ENCODE measurements around the gene ANKRD55. TPM values are rescaled to one million over a fixed set of nuclear protein-coding genes. Genes with fewer than 3 reads are reported as not detected.
"Not testable (repeated sequence)": the region's sequence is repeated elsewhere in the genome, so short reads cannot be mapped to it uniquely, and the experiment has no call there.

ANKRD55 gene
- total RNA-seq, 1 donor, result not detected

DNA sequence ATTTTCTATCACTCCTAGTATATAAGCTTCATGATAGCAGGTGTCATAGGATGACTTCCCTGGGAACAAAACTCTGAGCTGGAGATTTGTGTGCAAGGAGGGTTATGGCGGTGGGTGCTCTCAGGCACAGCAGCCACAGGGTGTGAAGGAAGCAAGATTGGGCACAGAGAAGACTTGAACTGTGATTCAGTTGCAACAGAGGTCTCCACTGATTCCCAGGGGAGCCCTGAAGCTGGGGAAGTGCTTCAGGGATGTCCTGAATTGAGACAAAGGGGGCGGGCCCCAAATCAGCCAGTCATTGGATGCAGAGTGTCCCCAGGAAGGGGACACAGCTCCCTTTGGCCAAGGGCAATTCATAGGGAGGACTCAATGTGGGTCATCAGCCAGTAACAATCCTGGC lies 44.4 kb upstream of the ANKRD55 start:
- no peak for DNase-seq (ENCODE audit: low read depth)
- no peak overlapping the region for H3K4me3 ChIP-seq (ENCODE audit: low read depth, low read length)
- TF ChIP-seq, protein P1, sequence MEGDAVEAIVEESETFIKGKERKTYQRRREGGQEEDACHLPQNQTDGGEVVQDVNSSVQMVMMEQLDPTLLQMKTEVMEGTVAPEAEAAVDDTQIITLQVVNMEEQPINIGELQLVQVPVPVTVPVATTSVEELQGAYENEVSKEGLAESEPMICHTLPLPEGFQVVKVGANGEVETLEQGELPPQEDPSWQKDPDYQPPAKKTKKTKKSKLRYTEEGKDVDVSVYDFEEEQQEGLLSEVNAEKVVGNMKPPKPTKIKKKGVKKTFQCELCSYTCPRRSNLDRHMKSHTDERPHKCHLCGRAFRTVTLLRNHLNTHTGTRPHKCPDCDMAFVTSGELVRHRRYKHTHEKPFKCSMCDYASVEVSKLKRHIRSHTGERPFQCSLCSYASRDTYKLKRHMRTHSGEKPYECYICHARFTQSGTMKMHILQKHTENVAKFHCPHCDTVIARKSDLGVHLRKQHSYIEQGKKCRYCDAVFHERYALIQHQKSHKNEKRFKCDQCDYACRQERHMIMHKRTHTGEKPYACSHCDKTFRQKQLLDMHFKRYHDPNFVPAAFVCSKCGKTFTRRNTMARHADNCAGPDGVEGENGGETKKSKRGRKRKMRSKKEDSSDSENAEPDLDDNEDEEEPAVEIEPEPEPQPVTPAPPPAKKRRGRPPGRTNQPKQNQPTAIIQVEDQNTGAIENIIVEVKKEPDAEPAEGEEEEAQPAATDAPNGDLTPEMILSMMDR (IDR thresholded peaks at IDR 0.05; ENCODE audit: insufficient read depth, low read length), result no peak

- H3K4me3 ChIP-seq (ENCODE audit: low read depth, low read length), result no peak overlapping the region
- no peak for DNase-seq (ENCODE audit: low read depth)
- TF ChIP-seq, protein P1 (IDR thresholded peaks at IDR 0.05; ENCODE audit: insufficient read depth, low read length), result no peak
These were observed 40.3 kb upstream of the ANKRD55 start for GRCh38 chr5:56273376-56273955.

DNA sequence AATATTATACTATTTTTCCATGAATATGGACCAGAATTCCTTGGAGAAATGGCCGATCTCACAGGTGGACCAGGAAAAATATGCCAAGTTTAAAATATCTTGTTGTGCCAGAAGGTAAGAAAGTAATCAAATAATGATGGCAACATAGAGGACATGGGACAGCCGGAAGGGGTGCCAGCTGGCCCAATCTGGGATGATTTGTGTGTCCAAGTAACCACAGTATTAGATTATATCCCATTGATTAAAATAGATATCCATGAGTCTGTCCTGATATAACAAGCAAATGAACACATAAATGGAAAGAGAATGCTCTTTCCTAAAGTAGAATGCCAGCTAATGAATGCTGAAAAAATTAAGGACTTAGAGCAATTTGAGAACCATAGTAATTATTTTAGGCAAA lies 39.6 kb upstream of the ANKRD55 start:
- no peak for DNase-seq (ENCODE audit: low read depth)
- no peak overlapping the region for H3K4me3 ChIP-seq (ENCODE audit: low read depth, low read length)
- TF ChIP-seq, protein P1 (IDR thresholded peaks at IDR 0.05; ENCODE audit: insufficient read depth, low read length), result no peak

DNA sequence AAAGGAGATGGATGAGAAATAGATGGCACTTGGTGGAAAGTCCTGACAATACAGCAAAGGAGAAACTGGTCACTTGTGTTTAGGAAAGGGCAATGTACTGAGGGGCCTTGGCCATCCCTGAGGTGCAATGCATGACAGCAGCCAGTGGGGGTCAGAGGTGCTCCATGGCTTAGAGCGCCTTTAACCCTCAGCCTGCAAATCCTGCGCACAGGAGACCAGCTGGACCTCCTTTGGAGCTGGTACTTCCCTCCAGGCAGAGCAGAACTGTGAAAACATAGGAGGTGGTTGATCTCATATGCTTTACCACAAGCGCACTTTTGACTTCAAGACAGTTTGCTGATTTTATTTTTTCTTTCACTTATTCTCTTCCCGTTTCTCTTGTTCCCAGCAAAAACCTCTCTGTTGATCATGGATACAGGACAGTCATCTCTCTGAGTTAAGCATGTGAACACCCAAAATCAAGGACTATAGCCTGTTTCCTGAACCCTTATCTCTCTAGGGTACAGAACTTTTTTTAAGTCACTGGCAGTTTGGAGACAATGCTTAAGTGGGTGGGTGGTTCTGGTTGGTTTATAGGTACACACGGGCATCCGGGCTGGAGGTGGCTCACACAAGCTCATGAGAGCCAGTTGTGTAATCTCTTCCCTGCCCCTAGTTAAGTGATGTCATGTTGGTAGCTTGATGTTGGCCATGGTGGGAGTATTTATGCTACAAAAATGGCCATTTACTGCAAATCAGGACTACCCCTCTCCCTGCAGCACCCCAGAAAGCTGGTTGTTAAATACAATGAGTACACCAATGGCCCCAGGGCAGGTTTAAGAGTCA lies 37.6 kb upstream of the ANKRD55 start:
- TF ChIP-seq, protein P1 (IDR thresholded peaks at IDR 0.05; ENCODE audit: insufficient read depth, low read length), result peak; percentile 100
- no peak overlapping the region for H3K4me3 ChIP-seq (ENCODE audit: low read depth, low read length)
- DNase-seq (ENCODE audit: low read depth), result peak; percentile 85

DNA sequence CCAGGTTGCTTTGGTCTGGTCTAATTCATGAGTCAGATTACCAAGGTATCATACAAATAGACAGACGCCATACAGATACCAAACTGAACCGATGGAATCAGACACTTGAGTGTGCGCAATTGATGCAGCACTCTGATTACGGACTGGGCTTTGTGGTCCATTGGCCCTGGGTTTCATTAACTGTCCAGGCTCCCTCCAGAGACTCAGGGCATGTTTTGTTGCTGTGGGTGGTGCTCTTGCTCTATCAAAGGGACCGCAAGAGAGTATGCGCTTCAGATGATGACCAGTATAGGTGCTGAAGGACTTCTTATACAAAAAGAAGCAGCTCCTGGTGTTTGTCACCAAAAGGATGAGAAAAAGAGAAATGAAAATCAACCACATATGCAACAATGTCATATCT lies 36.9 kb upstream of the ANKRD55 start:
- no peak overlapping the region for H3K4me3 ChIP-seq (ENCODE audit: low read depth, low read length)
- DNase-seq (ENCODE audit: low read depth), result no peak
- TF ChIP-seq, protein P1 (IDR thresholded peaks at IDR 0.05; ENCODE audit: insufficient read depth, low read length), result no peak

DNA sequence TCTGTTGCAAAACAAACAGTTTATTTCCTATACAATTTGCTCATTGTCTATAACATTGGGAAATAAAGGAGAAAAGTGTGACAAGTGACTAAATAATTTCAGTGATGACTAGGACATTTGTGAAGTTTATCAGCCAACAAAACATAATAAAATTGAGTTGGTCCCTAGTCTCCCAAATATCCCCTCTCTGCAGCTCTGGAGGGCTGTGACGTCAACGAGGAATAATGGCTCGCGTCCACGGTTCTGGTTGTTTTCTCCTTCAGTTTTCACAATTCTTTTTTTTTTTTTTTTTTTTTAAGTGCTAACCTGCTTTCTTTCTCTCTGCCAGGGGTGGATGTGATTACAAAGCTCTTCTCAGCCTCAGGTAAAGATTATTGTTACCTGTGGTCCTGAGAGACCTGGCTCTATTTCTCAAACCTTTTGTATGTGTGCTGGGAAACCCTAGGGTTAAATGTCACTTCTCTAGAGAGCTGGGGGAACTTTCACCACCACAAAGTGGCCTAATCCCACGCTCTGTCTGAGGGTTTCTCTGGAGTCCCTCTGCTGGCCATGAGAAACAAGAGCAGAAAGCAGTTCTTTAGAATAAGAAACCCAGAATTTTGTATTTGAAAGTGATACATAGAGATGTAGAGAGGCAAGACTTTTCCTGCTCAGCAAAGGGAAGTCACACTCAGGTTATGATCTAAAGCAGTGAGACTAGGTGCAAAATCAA lies 36.2 kb upstream of the ANKRD55 start:
- no peak overlapping the region for H3K4me3 ChIP-seq (ENCODE audit: low read depth, low read length)
- TF ChIP-seq, protein P1 (IDR thresholded peaks at IDR 0.05; ENCODE audit: insufficient read depth, low read length), result peak; percentile 87
- DNase-seq (ENCODE audit: low read depth), result peak; percentile 82

DNA sequence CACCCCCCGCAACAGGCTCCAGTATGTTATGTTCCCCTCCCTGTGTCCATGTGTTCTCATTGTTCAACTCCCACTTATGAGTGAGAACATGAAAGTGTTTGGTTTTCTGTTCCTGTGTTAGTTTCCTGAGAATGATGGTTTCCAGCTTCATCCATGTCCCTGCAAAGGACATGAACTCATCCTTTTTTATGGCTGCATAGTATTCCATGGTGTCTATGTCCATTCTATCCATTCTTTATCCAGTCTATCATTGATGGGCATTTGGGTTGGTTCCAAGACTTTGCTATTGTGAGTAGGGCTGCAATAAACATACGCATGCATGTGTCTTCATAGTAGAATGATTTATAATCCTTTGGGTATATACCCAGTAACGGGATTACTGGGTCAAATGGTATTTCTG lies 35.6 kb upstream of the ANKRD55 start:
- DNase-seq (ENCODE audit: low read depth); H3K4me3 ChIP-seq (ENCODE audit: low read depth, low read length): not testable (repeated sequence)

Data from fibroblast of the aortic adventitia (primary cell).